ENCODE measurements around the gene ATP5PB. TPM values are rescaled to one million over a fixed set of nuclear protein-coding genes. Genes with fewer than 3 reads are reported as not detected.

ATP5PB gene
- total RNA-seq, 2 experiments from 2014 or later = 321 to 348 TPM

GRCh38 chr1:111483166-111483565 is 33.9 kb downstream of the ATP5PB start:
- H3K27me3 Mint-ChIP-seq = no peaks in the 10 kb centered on the region
- DNase-seq = no peak
- no peak overlapping the region for H3K27ac Mint-ChIP-seq
- ChIA-PET POLR2A (no interaction called here), CTCF (interaction anchor here (1.9 kb wide), 1 partner anchor 25 kb away, joined by 13 read pairs; no protein-coding TSS in a partner anchor)
- H3K36me3 Mint-ChIP-seq (ENCODE audit: low read depth) = peaks cover 7% of the 10 kb centered on the region
- H3K4me1 Mint-ChIP-seq = peaks cover 27% of the 10 kb centered on the region
- no peaks in the 10 kb centered on the region for H3K9me3 Mint-ChIP-seq
- no peak overlapping the region for H3K4me3 Mint-ChIP-seq

GRCh38 chr1:111483876-111484275 is 34.6 kb downstream of the ATP5PB start:
- ChIA-PET POLR2A (no interaction called here), CTCF (no interaction called here)
- Mint-ChIP-seq H3K27me3 (peaks cover 2% of the 10 kb centered on the region), H3K4me1 (peaks cover 20% of the 10 kb centered on the region), H3K9me3 (no peaks in the 10 kb centered on the region), H3K27ac (no peak overlapping the region), H3K4me3 (no peak overlapping the region), H3K36me3 (ENCODE audit: low read depth) (peaks cover under 1% of the 10 kb centered on the region)
- DNase-seq = no peak

GRCh38 chr1:111484391-111485026 is 35.2 kb downstream of the ATP5PB start:
- Mint-ChIP-seq H3K4me3 (no peak overlapping the region), H3K36me3 (ENCODE audit: low read depth) (no peaks in the 10 kb centered on the region), H3K9me3 (no peaks in the 10 kb centered on the region), H3K27ac (no peak overlapping the region), H3K27me3 (peaks cover 2% of the 10 kb centered on the region), H3K4me1 (peaks cover 20% of the 10 kb centered on the region)
- ChIA-PET POLR2A (no interaction called here), CTCF (interaction anchor here (0.6 to 1.9 kb wide), 5 partner anchors 8 to 1488 kb away, joined by 3 to 11 read pairs (median 4); no protein-coding TSS in a partner anchor)
- DNase-seq = no peak

GRCh38 chr1:111486431-111486830 is 37.2 kb downstream of the ATP5PB start:
- DNase-seq = no peak
- POLR2A ChIA-PET = no interaction called here
- H3K27me3 Mint-ChIP-seq = peaks cover 2% of the 10 kb centered on the region
- H3K4me1 Mint-ChIP-seq = peaks cover 13% of the 10 kb centered on the region
- H3K36me3 Mint-ChIP-seq (ENCODE audit: low read depth) = no peaks in the 10 kb centered on the region
- H3K9me3 Mint-ChIP-seq = no peaks in the 10 kb centered on the region
- CTCF ChIA-PET = interaction anchor here (1.9 kb wide), 1 partner anchor 22 kb away, joined by 11 read pairs; no protein-coding TSS in a partner anchor
- H3K4me3 Mint-ChIP-seq = no peak overlapping the region
- H3K27ac Mint-ChIP-seq = no peak overlapping the region

- H3K36me3 Mint-ChIP-seq (ENCODE audit: low read depth) = no peaks in the 10 kb centered on the region
- CTCF ChIA-PET = interaction anchor here (1.0 to 1.8 kb wide), 2 partner anchors 9 to 21 kb away, joined by 4 to 7 read pairs; no protein-coding TSS in a partner anchor
- no peak for DNase-seq
- POLR2A ChIA-PET = no interaction called here
- H3K4me3 Mint-ChIP-seq = no peak overlapping the region
- H3K9me3 Mint-ChIP-seq = no peaks in the 10 kb centered on the region
- peaks cover 6% of the 10 kb centered on the region for H3K4me1 Mint-ChIP-seq
- H3K27ac Mint-ChIP-seq = no peak overlapping the region
- peaks cover 2% of the 10 kb centered on the region for H3K27me3 Mint-ChIP-seq
These were observed 37.9 kb downstream of the ATP5PB start for GRCh38 chr1:111487133-111487532.

GRCh38 chr1:111488669-111489068 is 39.4 kb downstream of the ATP5PB start:
- H3K9me3 Mint-ChIP-seq = peaks cover 3% of the 10 kb centered on the region
- no peak for DNase-seq
- no peak overlapping the region for H3K4me3 Mint-ChIP-seq
- no peaks in the 10 kb centered on the region for H3K4me1 Mint-ChIP-seq
- CTCF ChIA-PET = interaction anchor here (0.5 to 1.8 kb wide), 4 partner anchors 8 to 617 kb away, joined by 3 to 7 read pairs (median 3); no protein-coding TSS in a partner anchor
- no peak overlapping the region for H3K27ac Mint-ChIP-seq
- POLR2A ChIA-PET = no interaction called here
- H3K36me3 Mint-ChIP-seq (ENCODE audit: low read depth) = no peaks in the 10 kb centered on the region
- H3K27me3 Mint-ChIP-seq = peaks cover 2% of the 10 kb centered on the region

GRCh38 chr1:111489604-111490003 is 40.3 kb downstream of the ATP5PB start:
- POLR2A ChIA-PET = no interaction called here
- DNase-seq = no peak
- Mint-ChIP-seq H3K27me3 (peaks cover 2% of the 10 kb centered on the region), H3K9me3 (peaks cover 10% of the 10 kb centered on the region), H3K4me1 (no peaks in the 10 kb centered on the region), H3K27ac (no peak overlapping the region), H3K4me3 (no peak overlapping the region), H3K36me3 (ENCODE audit: low read depth) (no peaks in the 10 kb centered on the region)
- CTCF ChIA-PET = interaction anchor here (1.0 to 2.3 kb wide), 5 partner anchors 9 to 278 kb away, joined by 3 to 9 read pairs (median 3); no protein-coding TSS in a partner anchor

- ChIA-PET POLR2A (no interaction called here), CTCF (interaction anchor here (0.6 to 2.3 kb wide), 6 partner anchors 8 to 277 kb away, joined by 3 to 9 read pairs (median 3); no protein-coding TSS in a partner anchor)
- peaks cover 2% of the 10 kb centered on the region for H3K27me3 Mint-ChIP-seq
- H3K36me3 Mint-ChIP-seq (ENCODE audit: low read depth) = no peaks in the 10 kb centered on the region
- H3K27ac Mint-ChIP-seq = no peak overlapping the region
- H3K4me1 Mint-ChIP-seq = no peaks in the 10 kb centered on the region
- DNase-seq = no peak
- H3K9me3 Mint-ChIP-seq = peaks cover 16% of the 10 kb centered on the region
- H3K4me3 Mint-ChIP-seq = no peak overlapping the region
These were observed 41.0 kb downstream of the ATP5PB start for GRCh38 chr1:111490220-111490619.

- ChIA-PET POLR2A (no interaction called here), CTCF (interaction anchor here (1.3 to 2.3 kb wide), 3 partner anchors 14 to 256 kb away, joined by 3 to 9 read pairs (median 3); no protein-coding TSS in a partner anchor)
- Mint-ChIP-seq H3K4me3 (no peak overlapping the region), H3K27ac (no peak overlapping the region), H3K4me1 (peaks cover 3% of the 10 kb centered on the region), H3K9me3 (peaks cover 21% of the 10 kb centered on the region), H3K36me3 (ENCODE audit: low read depth) (peaks cover 5% of the 10 kb centered on the region), H3K27me3 (peaks cover 2% of the 10 kb centered on the region)
- no peak for DNase-seq
These were observed 41.8 kb downstream of the ATP5PB start for GRCh38 chr1:111491070-111491469.

- peaks cover 38% of the 10 kb centered on the region for H3K9me3 Mint-ChIP-seq
- H3K36me3 Mint-ChIP-seq (ENCODE audit: low read depth) = peaks cover 24% of the 10 kb centered on the region
- peaks cover 27% of the 10 kb centered on the region for H3K4me1 Mint-ChIP-seq
- no peak overlapping the region for H3K27ac Mint-ChIP-seq
- CTCF ChIA-PET = interaction anchor here (1.1 to 7.8 kb wide), 8 partner anchors 8 to 24 kb away, joined by 3 to 72 read pairs (median 5); no protein-coding TSS in a partner anchor
- POLR2A ChIA-PET = no interaction called here
- no peak overlapping the region for H3K4me3 Mint-ChIP-seq
- no peak for DNase-seq
- H3K27me3 Mint-ChIP-seq = no peaks in the 10 kb centered on the region
These were observed 47.1 kb downstream of the ATP5PB start for GRCh38 chr1:111496398-111496797.

GRCh38 chr1:111497592-111497991 is 48.3 kb downstream of the ATP5PB start:
- Mint-ChIP-seq H3K27me3 (no peaks in the 10 kb centered on the region), H3K36me3 (ENCODE audit: low read depth) (peaks cover 24% of the 10 kb centered on the region), H3K4me3 (no peak overlapping the region), H3K27ac (no peak overlapping the region), H3K4me1 (peaks cover 29% of the 10 kb centered on the region), H3K9me3 (peaks cover 38% of the 10 kb centered on the region)
- POLR2A ChIA-PET = no interaction called here
- DNase-seq = no peak
- CTCF ChIA-PET = interaction anchor here (0.5 to 7.8 kb wide), 8 partner anchors 10 to 242 kb away, joined by 3 to 72 read pairs (median 4); partner anchors contain the start of gene INKA2

GRCh38 chr1:111499026-111499785 is 49.9 kb downstream of the ATP5PB start:
- Mint-ChIP-seq H3K36me3 (ENCODE audit: low read depth) (peaks cover 24% of the 10 kb centered on the region), H3K4me1 (peaks cover 46% of the 10 kb centered on the region), H3K27ac (no peak overlapping the region), H3K4me3 (no peak overlapping the region), H3K27me3 (no peaks in the 10 kb centered on the region), H3K9me3 (peaks cover 31% of the 10 kb centered on the region)
- no peak for DNase-seq
- ChIA-PET POLR2A (no interaction called here), CTCF (interaction anchor here (0.7 to 7.8 kb wide), 7 partner anchors 8 to 256 kb away, joined by 3 to 72 read pairs (median 3); no protein-coding TSS in a partner anchor)

- ChIA-PET CTCF (no interaction called here), POLR2A (no interaction called here)
- peaks cover 17% of the 10 kb centered on the region for H3K9me3 Mint-ChIP-seq
- no peaks in the 10 kb centered on the region for H3K27me3 Mint-ChIP-seq
- no peak for DNase-seq
- H3K36me3 Mint-ChIP-seq (ENCODE audit: low read depth) = peaks cover 15% of the 10 kb centered on the region
- H3K4me3 Mint-ChIP-seq = no peak overlapping the region
- peaks cover 61% of the 10 kb centered on the region for H3K4me1 Mint-ChIP-seq
- H3K27ac Mint-ChIP-seq = no peak overlapping the region
These were observed 52.4 kb downstream of the ATP5PB start for GRCh38 chr1:111501645-111502044.
